CD4-positive, alpha-beta T cell treated with Interleukin-17A for 4 hours (primary cell): Measurements from ENCODE around the gene ZC3HAV1.
"Not testable (repeated sequence)": the region's sequence is repeated elsewhere in the genome, so short reads cannot be mapped to it uniquely, and the experiment has no call there.

Experiments
- DNase-seq: peaks from one replicate; pipeline ENCODE4 v3.0.0-alpha.2; 2020; ENCODE audit warnings: mixed read lengths

ZC3HAV1 gene

DNA sequence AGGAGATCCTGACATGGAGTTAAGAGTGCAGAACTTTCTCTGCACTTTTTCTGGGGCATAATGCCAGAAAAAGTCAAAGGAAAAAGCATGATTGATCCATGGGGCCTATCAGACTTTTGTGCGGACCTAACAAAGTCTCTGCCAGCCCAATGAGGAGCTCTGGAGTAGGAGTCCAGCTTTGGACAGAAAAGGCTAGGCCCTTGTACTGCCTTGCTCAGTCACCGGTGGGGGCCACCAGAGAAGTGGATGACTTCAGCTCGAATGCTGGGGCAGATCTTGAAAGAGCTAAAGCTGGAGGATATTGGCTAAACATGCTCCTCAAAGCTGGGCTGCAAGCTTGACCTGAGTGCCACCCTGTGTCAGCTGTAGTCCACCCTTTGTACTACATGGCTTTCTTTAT lies 2.8 kb upstream of the ZC3HAV1 start:
- no peak for DNase-seq

- no peak for DNase-seq
Measured at GRCh38 chr7:139111811-139112301, 2.3 kb upstream of the ZC3HAV1 start.

GRCh38 chr7:139111147-139111546 lies 1.6 kb upstream of the ZC3HAV1 start:
- no peak for DNase-seq

DNA sequence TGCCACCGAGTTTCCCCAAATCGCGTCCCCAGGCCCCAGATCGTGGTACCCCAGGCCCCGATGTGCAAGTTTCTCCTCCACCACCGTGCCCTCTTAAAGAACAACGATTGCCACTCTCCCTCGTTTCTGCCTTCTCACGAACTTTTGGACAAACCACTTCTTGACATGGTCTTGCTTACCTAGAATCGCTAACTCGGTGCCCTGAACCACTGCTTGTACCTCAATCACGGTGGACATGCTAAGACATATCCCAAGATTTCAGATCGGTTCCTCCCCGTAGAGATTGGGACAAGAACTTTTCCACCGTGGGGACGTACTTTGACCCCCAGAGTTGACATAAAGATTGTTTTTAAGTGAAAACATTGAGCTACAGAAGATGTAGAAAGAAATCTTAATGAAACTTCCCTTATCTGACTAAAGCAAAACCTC lies 477 bp upstream of the ZC3HAV1 start:
- no peak for DNase-seq

DNA sequence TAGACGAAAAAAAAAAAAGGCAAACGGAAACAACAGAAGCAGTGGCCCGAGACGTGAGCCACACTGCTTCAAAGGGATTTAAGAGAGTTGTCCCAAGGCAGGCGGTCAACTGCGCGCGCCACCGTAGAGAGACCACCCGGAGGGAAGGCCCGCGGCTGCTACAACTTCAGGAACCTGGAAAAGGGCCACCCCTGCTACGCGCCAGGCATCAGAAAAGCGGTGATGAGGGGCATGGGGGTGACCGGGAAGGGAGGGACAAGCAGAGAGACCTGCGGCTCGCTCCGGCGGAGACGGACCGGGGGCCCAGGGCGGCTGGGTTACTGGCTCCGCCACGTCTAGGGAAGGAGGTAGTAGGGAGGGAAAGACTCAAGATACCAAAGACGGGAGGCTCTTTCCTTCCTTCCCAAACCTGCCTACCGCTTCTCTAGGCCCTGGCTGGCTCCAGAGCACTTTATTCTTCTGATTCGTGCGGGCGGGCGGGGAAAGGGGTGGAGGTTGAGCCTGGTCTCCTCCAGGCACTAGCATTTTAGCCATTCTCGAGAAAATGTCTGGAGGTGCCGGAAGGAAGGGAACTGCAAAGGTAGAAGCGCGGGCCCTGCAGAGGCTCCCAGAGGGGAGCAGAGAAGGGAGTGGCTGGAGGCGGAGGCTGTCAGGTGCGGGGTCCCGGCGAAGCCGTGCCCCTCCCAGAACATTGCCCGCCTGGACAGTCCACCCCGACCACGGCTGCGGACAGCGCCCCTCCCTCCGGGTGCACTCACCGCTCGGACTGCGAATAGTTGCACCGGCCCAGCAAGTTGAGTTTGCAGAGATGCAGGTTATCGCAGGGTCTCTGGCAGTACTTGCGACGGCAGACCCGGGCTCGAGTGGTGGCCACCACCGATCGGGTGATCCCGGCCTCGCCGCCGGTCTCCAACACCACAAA lies 993 bp downstream of the ZC3HAV1 start:
- DNase-seq, result peak; percentile 42

DNA sequence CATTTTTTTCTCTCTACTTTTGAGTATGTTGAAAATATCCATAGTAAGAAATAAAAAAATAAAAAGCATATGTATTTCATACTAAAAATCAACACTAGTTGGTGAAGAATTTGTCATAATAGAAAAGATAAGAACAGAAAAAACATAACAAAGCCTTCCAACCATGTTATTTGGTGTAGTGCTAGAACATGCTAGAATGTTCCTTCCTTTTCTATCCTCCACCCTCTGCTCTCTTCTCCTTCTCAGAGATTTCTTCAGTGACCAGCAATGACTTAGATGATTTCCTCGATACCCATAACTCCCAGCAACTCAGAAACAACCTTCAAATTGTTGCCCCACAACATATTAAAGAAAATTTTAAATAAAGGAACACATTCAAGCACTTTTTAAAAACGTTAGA lies 2.6 kb downstream of the ZC3HAV1 start:
- no peak for DNase-seq

GRCh38 chr7:139106227-139106626 lies 3.3 kb downstream of the ZC3HAV1 start:
- not testable (repeated sequence) for DNase-seq

GRCh38 chr7:139105484-139105883 lies 4.0 kb downstream of the ZC3HAV1 start:
- DNase-seq, result no peak

- peak; percentile 57 for DNase-seq
Measured at GRCh38 chr7:139104091-139104450, 5.4 kb downstream of the ZC3HAV1 start.

GRCh38 chr7:139103057-139103815 lies 6.3 kb downstream of the ZC3HAV1 start:
- DNase-seq, result no peak

- not testable (repeated sequence) for DNase-seq
Measured at GRCh38 chr7:139101637-139102158, 7.8 kb downstream of the ZC3HAV1 start.

GRCh38 chr7:139099172-139099947 lies 10.2 kb downstream of the ZC3HAV1 start:
- no peak for DNase-seq

GRCh38 chr7:139095194-139095659 lies 14.3 kb downstream of the ZC3HAV1 start:
- DNase-seq, result peak; percentile 82

DNA sequence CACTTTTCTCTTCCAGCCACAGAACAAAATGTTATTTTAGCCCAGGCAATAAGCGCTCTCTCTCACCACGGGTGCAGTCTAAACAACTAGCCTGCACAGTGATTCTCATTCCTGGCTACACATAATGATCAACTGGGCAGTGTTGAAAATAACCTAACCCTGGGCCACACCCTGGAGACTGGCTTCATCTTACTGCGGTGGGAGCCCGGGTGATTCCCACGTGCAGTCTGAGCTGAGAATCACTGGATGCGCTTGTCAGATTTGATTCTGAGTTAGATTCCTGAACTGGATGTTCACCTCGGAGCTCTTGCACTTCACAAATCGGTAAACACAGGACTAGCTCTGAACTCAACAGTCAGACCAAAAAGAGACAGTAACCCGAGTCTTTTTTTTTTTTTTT lies 14.9 kb downstream of the ZC3HAV1 start:
- DNase-seq, result peak; percentile 30

DNA sequence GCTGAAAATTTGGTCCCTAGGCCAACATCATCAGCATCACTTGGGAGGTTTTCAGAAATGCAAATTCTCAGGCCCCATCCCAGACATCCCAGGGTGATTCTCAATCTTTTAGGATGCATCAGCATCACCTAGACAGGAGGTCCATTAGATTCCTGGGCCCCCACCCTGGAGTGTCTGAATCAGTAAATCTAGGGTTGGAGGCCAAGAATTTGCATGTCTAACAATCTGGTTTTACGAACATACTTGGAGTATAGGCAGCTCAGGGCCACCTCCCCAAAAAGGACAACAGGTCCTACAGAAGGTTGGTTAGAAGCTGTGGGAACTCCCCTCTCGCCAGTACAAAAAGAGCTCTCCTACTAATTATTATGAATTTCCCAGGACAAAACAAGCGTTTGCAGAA lies 15.5 kb downstream of the ZC3HAV1 start:
- no peak for DNase-seq

DNA sequence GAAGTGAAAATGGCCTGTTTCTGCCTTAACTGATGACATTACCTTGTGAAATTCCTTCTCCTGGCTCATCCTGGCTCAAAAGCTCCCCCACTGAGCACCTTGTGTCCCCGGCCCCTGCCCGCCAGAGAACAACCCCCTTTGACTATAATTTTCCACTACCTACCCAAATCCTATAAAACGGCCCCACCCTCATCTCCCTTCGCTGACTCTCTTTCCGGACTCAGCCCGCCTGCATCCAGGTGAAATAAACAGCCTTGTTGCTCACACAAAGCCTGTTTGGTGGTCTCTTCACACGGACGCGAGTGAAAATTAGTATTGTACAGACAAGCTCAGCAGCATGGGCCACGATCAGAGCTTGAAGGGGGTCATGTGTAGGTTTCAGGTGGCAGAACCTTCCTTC lies 16.0 kb downstream of the ZC3HAV1 start:
- DNase-seq, result not testable (repeated sequence)

DNA sequence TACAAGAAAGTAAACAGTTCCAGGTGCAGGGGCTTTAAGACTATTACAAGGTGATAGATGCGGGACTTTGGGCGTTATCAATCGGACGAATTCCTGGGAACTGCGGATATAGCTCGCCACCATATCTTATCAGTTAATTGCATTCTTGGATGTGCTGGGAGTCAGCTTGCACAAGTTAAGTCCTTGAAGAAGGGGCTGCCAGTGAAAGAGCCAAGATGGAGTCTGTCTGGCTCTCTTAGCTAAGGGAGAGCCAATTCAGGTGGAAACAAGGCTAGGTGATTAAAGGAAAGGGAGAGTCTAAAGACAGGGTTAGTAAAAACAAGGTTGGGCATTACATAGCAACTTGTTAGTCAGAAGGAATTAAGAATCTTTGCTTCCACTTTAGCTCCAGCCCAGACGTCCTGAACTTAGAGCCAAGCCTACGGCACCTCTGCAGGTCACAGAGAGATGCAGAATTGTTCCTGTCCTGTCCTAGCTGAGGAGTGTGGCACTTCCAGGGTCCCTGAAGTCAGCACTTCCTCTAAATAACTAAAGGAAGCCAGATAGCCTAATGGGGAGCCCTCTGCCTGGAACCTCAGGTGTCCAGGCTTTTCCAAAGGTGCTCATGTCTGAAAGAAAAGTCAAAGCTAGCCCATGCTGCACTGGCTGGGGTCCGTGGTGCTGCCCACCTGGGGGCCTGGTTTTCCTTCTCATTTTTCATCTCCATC lies 17.3 kb downstream of the ZC3HAV1 start:
- DNase-seq, result no peak

GRCh38 chr7:139091677-139091996 lies 17.9 kb downstream of the ZC3HAV1 start:
- DNase-seq, result no peak

- no peak for DNase-seq
Measured at GRCh38 chr7:139089118-139089517, 20.4 kb downstream of the ZC3HAV1 start.

GRCh38 chr7:139088268-139088667 lies 21.3 kb downstream of the ZC3HAV1 start:
- no peak for DNase-seq

DNA sequence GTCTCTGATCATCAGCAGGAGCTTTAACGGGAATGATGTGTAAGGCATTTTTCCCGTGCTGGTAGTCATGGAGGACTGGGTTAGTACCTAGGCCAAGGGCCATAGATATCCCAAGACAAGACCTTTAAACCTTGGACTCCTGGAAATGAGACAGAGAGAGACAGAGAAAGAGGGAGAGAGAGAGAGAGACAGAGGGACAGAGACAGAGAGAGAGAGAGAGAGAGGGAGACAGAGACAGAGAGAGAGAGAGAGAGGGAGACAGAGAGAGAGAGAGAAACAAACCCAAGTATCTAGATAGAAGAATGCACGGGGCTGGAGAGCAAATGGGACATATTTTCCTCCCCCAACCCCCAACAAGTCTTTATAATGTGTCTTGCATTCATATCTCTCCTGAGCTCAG lies 22.3 kb downstream of the ZC3HAV1 start:
- no peak for DNase-seq

DNA sequence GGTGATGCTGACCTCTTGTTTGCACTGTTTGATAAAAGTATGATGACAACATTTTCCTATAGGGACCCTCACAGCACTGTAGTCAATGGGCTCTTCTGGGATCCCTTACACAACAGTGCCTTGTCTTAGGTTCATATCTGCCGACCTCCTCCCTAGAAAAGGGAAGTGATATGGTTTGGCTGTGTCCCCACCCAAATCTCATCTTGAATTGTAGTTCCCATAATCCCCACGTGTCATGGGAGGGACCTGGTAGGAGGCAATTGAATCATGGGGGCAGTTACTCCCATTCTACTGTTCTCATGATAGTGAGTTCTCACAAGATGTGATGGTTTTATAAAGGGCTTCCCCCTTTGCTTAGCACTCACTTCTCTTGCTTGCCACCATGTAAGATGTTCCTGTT lies 23.1 kb downstream of the ZC3HAV1 start:
- DNase-seq, result no peak
